KBM-7 (cell line): Measurements from ENCODE around the gene GUCD1.

ENCODE experiments used
- DNase-seq: peaks from one replicate; pipeline ENCODE4 v3.0.0-alpha.2; 2015
- in situ Hi-C: fragments of 300-500 bp; cut with MboI; formaldehyde crosslinking; loops from 2 replicates; pipeline ENCODE4 v1.14.3; 2020; ENCODE audit warnings: low sequenced_read_pairs, low pct_unique_long_range_greater_than_20kb, mixed read lengths

Gene GUCD1

DNA sequence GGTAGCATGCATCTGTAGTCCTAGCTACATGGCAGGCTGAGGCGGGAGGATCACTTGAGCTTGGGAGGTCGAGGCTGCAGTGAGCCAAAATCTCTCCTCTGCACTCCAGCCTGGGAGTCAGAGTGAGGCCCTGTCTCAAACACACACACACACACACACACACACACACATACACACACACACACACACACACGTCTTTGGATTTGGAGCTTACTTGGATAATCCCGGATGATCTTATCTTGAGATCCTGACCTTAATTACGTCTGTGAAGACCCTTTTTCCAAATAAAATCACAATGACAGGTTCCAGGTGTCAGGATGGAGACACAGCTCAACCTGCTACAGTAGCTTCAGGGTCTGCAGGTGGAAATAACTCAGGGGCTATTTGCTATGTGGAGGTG lies 58.7 kb downstream of the GUCD1 start:
- no peak for DNase-seq
- in situ Hi-C loops: no loop called here

DNA sequence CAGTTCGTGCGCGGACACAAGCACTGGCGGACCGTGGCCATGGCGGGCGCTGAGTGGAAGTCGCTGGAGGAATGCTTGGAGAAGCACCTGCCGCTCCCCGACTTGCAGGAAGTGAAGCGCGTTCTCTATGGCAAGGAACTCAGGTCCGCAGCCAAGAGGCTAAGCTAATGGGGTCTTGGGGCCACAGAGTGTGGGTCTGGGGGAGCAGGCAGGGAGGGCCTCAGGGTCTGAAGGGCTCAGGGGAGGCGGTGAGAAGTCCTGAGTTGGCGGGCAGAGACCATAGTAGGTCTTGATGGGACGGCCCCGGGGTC lies 59.6 kb downstream of the GUCD1 start:
- no peak for DNase-seq
- in situ Hi-C loops: no loop called here

DNA sequence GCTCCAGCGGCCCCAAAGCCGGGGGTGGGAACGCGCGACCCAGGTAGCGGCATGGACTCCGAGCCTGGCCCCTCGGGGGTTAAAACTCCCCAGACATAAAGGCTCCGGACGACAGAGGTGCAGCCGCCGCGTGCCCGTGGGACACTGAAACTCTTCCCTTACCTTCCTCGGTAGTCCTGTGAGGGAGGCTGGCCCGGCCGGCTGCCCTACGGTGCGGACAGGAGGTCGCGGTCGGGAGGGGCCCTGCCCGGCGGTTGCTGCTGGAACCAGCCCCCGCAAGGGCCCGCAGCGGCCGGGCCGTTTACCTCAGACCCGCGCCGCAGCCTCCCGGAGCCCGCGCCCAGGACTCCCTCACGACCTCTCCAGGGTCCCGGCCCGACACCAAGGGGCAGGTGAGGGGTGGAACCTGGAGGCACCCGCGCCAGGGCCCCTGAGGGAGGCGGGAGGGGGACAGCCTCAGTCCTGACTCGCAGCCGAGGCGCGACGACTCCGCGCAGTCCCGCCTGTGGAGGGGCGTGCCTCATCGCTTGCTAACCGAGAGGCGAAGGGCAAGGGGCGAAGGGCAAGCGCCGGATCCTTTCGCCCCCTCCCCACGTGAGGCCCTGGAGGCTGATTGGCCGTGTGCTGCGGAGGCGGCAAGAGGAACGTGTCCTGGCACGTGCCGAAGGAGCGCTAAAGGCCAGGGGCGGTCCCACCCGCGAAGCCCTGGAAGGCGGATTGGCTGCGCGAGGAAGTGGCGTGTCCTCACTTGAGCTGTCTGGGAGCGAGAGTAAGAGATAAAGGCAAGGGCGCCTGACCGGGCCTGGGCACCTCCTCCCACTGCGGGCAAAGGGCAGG lies 60.2 kb downstream of the GUCD1 start, which contains the start of gene UPB1:
TSS of gene UPB1 (plus strand) at position 805 of the 837 bp plus-strand sequence. CDS start 72 bp downstream, outside the sequence.
- DNase-seq: no peak
- in situ Hi-C loops: no loop called here

DNA sequence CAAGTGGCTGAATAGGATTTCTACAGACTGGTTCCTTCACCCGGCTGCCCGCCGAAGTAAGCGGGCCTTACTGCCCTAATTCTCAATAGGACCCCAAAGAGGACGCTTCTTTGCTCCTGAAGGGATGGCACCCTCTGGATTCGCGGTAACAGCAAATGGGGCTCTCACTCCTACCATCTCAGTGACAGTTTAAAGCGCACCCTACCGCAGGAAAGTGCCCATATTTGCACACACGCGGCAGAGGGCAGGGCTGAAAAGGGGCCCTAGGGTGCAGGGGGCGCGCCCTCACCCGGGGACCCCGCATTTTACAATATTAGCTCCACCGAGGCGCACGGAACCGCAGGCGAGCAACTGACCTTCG lies 60.8 kb downstream of the GUCD1 start:
- in situ Hi-C loops: no loop called here
- no peak for DNase-seq

DNA sequence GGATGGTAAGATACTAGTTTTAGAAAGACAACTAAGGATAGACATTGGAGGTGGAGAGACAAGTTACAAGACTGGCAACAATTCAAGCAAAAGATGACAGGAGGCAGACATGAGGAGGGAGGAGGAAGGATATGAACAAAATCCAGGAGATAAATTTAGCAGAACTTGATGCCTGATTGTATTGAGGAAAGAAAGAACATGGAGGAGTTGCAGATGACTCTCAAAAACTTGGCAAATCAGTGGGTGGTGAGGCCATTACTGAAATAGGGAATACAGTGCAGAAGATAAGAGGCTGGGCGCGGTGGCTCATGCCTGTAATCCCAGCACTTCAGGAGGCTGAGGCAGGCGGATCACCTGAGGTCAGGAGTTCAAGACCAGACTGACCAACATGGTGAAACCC lies 62.5 kb downstream of the GUCD1 start:
- in situ Hi-C loops: no loop called here
- DNase-seq: no peak
